ENCODE measurements around the gene SPG11.
"Not testable (repeated sequence)": the region's sequence is repeated elsewhere in the genome, so short reads cannot be mapped to it uniquely, and the experiment has no call there.

SPG11 gene

GRCh38 chr15:44598892-44599291 is 64.6 kb downstream of the SPG11 start:
- DNase-seq, result no peak

GRCh38 chr15:44598066-44598465 is 65.4 kb downstream of the SPG11 start:
- no peak for DNase-seq

- DNase-seq, result no peak
Observed at GRCh38 chr15:44596511-44597010, 66.9 kb downstream of the SPG11 start.

GRCh38 chr15:44595656-44596510 is 67.6 kb downstream of the SPG11 start:
- no peak for DNase-seq

GRCh38 chr15:44595246-44595645 is 68.2 kb downstream of the SPG11 start:
- no peak for DNase-seq

GRCh38 chr15:44593042-44593736 is 70.3 kb downstream of the SPG11 start:
- DNase-seq, result no peak

GRCh38 chr15:44591326-44591725 is 72.1 kb downstream of the SPG11 start:
- DNase-seq, result no peak

- no peak for DNase-seq
Observed at GRCh38 chr15:44588541-44588940, 74.9 kb downstream of the SPG11 start.

- DNase-seq, result no peak
Observed at GRCh38 chr15:44585633-44586032, 77.8 kb downstream of the SPG11 start.

- DNase-seq, result no peak
Observed at GRCh38 chr15:44584162-44584749, 79.2 kb downstream of the SPG11 start.

- no peak for DNase-seq
Observed at GRCh38 chr15:44580105-44580504, 83.4 kb downstream of the SPG11 start.

- no peak for DNase-seq
Observed at GRCh38 chr15:44574734-44575133, 88.7 kb downstream of the SPG11 start.

GRCh38 chr15:44573386-44573785 is 90.1 kb downstream of the SPG11 start:
- no peak for DNase-seq

- no peak for DNase-seq
Observed at GRCh38 chr15:44570361-44570760, 93.1 kb downstream of the SPG11 start.

GRCh38 chr15:44569316-44569715 is 94.1 kb downstream of the SPG11 start:
- DNase-seq, result no peak

GRCh38 chr15:44568338-44568737 is 95.1 kb downstream of the SPG11 start:
- DNase-seq, result no peak

- no peak for DNase-seq
Observed at GRCh38 chr15:44566155-44566540, 97.3 kb downstream of the SPG11 start.

- no peak for DNase-seq
Observed at GRCh38 chr15:44565387-44566154, 97.9 kb downstream of the SPG11 start.

GRCh38 chr15:44560926-44561325 is 102.5 kb downstream of the SPG11 start:
- not testable (repeated sequence) for DNase-seq

GRCh38 chr15:44554934-44555723 is 108.3 kb downstream of the SPG11 start:
- DNase-seq, result no peak

- DNase-seq, result no peak
Observed at GRCh38 chr15:44550734-44551133, 112.7 kb downstream of the SPG11 start.

- DNase-seq, result no peak
Observed at GRCh38 chr15:44550256-44550655, 113.2 kb downstream of the SPG11 start.
